Stimulated activated CD4-positive, alpha-beta T cell treated with anti-CD3 and anti-CD28 coated beads, Interleukin-12 subunit alpha, Interleukin-12 subunit beta, amount 100 ng/mL, for 24 hours (primary cell): ENCODE results near the gene COQ5.

Experiments used
- DNase-seq, 2 experiments: peaks; one replicate each; pipeline ENCODE4 v3.0.0-alpha.2; 2020; ENCODE audit warnings: low read depth in 2 of 2

Gene COQ5

DNA sequence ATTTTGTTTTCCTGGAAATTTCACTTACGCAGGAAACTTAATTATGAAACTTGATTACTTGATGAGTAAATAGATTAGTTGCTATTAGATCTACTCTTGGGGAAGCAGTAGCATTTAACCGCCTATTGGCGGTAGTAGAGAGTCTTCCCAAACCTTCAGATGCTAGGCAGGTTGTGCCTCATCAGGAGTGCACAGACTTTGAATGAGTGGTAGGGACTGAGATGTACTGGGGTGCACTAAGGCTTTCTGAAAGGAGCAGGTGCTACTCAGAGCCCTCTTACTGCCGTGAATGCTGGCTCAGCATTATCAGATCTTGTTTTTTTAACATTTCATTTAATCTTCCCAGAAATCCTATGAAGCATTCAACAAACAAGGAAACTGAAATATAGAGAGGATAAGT, 75.0 kb downstream of the COQ5 start:
- no peak for DNase-seq
